HUES6 (cell line): ENCODE results near the gene TMEM156.

Source experiments
- H3K27ac ChIP-seq: 2 replicates; pipeline ENCODE4 v1.7.0; 2013; ENCODE audit warnings: low read depth, mild to moderate bottlenecking, low read length, inconsistent platforms
- H3K27me3 ChIP-seq: 2 replicates; pipeline ENCODE4 v1.6.1; 2013; ENCODE audit warnings: low read length; ENCODE audit not compliant: control insufficient read depth, insufficient read depth
- H3K36me3 ChIP-seq: 2 replicates; pipeline ENCODE4 v1.6.1; 2013; ENCODE audit warnings: low read length; ENCODE audit not compliant: control insufficient read depth, insufficient read depth
- H3K4me1 ChIP-seq: 2 replicates; pipeline ENCODE4 v1.6.1; 2013; ENCODE audit warnings: low read length; ENCODE audit not compliant: control insufficient read depth, insufficient read depth
- H3K4me3 ChIP-seq: 2 replicates; pipeline ENCODE4 v1.5.1; 2013; ENCODE audit warnings: low read depth, low read length
- H3K9ac ChIP-seq: one replicate; pipeline ENCODE4 v1.6.1; 2013; ENCODE audit warnings: mild to moderate bottlenecking, low read length
- H3K9me3 ChIP-seq: 2 replicates; pipeline ENCODE4 v1.6.1; 2013; ENCODE audit warnings: low read depth, low read length; ENCODE audit not compliant: control insufficient read depth, insufficient read depth

The TMEM156 gene

GRCh38 chr4:38939165-38939564, 93.0 kb downstream of the TMEM156 start:
- H3K9me3 ChIP-seq = no peaks in the 10 kb centered on the region
- H3K9ac ChIP-seq = no peak overlapping the region

GRCh38 chr4:38935391-38936073, 96.7 kb downstream of the TMEM156 start:
- Histone ChIP-seq H3K9me3 (no peaks in the 10 kb centered on the region), H3K36me3 (peaks cover 22% of the 10 kb centered on the region), H3K27ac (no peak overlapping the region), H3K4me3 (no peak overlapping the region), H3K4me1 (no peaks in the 10 kb centered on the region), H3K9ac (no peak overlapping the region), H3K27me3 (no peaks in the 10 kb centered on the region)

More at GRCh38 chr4:38939165-38939564, 93.0 kb downstream of the TMEM156 start:
- Histone ChIP-seq H3K27ac (no peak overlapping the region), H3K4me3 (no peak overlapping the region), H3K36me3 (peaks cover 11% of the 10 kb centered on the region; the same call in 1 of the 2 replicates), H3K27me3 (no peaks in the 10 kb centered on the region), H3K4me1 (no peaks in the 10 kb centered on the region)

- H3K4me1 ChIP-seq = no peaks in the 10 kb centered on the region
- H3K9ac ChIP-seq = no peak overlapping the region
- no peaks in the 10 kb centered on the region for H3K9me3 ChIP-seq
- no peak overlapping the region for H3K27ac ChIP-seq
- H3K4me3 ChIP-seq = no peak overlapping the region
- H3K27me3 ChIP-seq = no peaks in the 10 kb centered on the region
- H3K36me3 ChIP-seq = peaks cover 17% of the 10 kb centered on the region
These were observed 101.1 kb downstream of the TMEM156 start for GRCh38 chr4:38931125-38931524.

DNA sequence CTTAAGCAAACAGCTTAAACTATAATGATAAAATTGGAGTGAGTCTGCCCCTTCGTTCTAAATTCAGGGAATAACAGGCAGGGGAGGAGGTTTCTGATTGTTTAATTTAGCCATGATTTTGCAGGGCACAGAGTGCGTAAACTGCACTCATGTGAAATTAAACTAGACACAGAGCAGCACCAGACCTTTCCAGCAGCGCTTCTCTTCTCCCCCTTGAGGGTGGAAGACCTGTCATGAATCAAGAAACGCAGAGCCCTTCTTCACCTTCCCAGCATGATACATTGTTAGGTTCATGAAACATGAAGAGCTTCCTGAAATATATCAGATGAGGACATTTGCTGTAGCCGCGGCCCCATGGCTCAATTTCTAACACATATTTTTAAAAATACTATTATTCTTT, 101.5 kb downstream of the TMEM156 start:
- no peaks in the 10 kb centered on the region for H3K4me1 ChIP-seq
- H3K27ac ChIP-seq = no peak overlapping the region
- H3K9ac ChIP-seq = no peak overlapping the region
- no peak overlapping the region for H3K4me3 ChIP-seq
- peaks cover 17% of the 10 kb centered on the region for H3K36me3 ChIP-seq
- no peaks in the 10 kb centered on the region for H3K9me3 ChIP-seq
- H3K27me3 ChIP-seq = no peaks in the 10 kb centered on the region

DNA sequence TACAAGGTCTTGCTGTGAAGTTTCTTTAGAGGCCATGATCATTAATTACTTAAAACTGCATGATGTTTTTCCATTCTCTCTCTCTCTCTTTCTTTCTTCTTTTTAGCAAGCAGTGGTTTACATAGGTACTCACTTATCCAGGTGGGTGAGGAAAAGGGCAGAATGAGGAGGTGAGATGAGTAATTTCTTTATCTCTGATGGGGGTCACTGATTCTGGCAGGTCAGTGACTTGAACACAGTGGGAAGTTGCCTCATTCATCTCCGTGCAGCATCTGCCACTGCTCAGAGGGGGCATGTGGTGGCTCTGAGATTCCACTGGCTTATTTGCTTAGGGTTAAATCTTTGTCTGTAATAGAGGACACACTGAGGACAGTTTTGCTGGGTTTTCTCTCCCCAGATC, 102.0 kb downstream of the TMEM156 start:
- Histone ChIP-seq H3K9me3 (no peaks in the 10 kb centered on the region), H3K4me1 (no peaks in the 10 kb centered on the region), H3K36me3 (peaks cover 17% of the 10 kb centered on the region), H3K27me3 (no peaks in the 10 kb centered on the region), H3K4me3 (no peak overlapping the region), H3K27ac (no peak overlapping the region), H3K9ac (no peak overlapping the region)

- Histone ChIP-seq H3K36me3 (peaks cover 15% of the 10 kb centered on the region), H3K27ac (no peak overlapping the region), H3K4me3 (no peak overlapping the region), H3K4me1 (no peaks in the 10 kb centered on the region; the same call in 1 of the 2 replicates), H3K9ac (no peak overlapping the region), H3K27me3 (no peaks in the 10 kb centered on the region), H3K9me3 (no peaks in the 10 kb centered on the region)
These were observed 103.2 kb downstream of the TMEM156 start for GRCh38 chr4:38928974-38929373.

DNA sequence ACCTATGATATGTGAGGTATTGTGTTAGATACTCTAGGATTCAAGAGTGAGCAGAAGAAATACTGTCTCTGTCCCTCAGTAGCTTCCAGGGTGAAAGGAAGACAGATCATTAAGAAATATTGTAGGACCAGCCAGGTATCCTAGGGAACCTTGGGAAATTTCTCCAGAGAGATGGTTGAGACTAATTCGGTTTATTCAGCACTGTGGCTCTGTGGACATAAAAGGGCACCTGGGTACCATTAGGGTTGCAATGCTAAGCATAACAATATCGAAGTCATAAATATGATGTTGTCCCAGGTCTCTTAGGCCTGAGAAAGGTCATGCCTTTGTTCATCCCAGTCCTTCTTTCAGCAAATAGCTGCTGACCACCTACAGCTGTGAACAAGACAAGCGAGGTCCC, 103.6 kb downstream of the TMEM156 start:
- H3K9me3 ChIP-seq = no peaks in the 10 kb centered on the region
- H3K4me3 ChIP-seq = no peak overlapping the region
- no peaks in the 10 kb centered on the region for H3K27me3 ChIP-seq
- H3K4me1 ChIP-seq = no peaks in the 10 kb centered on the region; the same call in 1 of the 2 replicates
- no peak overlapping the region for H3K27ac ChIP-seq
- H3K36me3 ChIP-seq = peaks cover 16% of the 10 kb centered on the region
- no peak overlapping the region for H3K9ac ChIP-seq

DNA sequence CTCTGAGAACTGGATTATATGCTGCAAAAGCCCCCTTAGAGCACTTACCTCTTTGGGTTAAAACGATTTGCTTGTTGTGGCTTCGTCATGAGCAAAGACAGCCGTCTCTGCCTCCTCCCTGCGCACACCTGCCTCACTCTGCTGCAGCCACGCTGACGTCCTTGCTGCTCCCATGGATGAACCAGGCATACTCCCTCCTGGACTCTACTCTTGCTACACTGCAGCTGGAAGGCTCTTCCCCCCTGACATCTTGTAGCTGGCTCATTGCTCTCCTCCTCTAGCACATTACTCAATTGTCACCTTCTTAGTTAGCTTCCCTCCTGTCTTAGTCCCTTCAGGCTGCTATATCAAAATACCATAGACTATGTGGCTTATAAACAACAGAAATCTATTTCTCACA, 105.3 kb downstream of the TMEM156 start:
- Histone ChIP-seq H3K36me3 (peaks cover 8% of the 10 kb centered on the region; the same call in 1 of the 2 replicates), H3K4me1 (no peaks in the 10 kb centered on the region; the same call in 1 of the 2 replicates), H3K9ac (no peak overlapping the region), H3K9me3 (no peaks in the 10 kb centered on the region), H3K27me3 (no peaks in the 10 kb centered on the region), H3K27ac (no peak overlapping the region), H3K4me3 (no peak overlapping the region)

DNA sequence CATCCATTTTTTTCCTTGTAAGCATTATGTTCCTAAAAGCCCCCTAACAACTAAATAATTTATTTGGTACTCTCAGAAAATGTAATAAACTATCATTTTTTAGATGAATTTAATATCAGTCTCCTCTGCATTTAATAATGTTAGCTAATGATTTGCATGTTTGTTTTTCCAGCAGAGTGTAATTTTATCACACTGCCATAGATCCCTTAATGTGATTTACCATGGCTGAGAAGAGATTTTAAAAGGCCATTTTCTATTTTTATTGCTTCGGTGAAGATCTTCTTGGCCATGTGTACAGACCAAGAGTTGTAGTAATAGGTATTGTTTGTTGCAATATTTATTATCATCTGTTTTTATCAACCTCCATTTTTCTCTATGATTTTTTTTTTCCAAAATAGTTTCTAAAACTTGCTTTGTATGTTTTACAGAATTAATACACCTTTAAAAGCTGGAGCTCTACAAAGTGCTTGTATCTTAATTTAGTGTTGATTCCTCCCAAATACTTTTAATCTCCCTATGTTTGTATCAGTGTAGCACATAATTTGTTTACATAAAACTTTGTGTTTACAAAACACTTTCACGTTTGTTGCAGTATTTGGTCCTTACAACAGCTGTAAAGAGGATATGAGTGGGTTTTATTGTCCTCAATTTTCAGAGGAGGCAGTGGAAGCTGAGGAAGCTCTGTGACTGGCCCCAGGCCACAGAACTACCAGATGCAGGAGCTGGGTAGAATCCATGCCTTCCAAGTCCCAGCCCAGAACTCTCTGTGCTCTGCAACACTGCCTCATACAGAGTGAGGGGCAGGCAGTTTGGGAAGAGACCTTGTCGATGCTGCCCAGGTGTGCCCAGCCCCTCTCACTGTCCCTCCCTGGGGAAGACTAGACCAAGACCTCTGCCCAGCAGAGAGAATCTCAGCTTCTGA, 106.5 kb downstream of the TMEM156 start:
- Histone ChIP-seq H3K9ac (no peak overlapping the region), H3K27ac (no peak overlapping the region), H3K9me3 (no peaks in the 10 kb centered on the region), H3K4me3 (no peak overlapping the region), H3K36me3 (peaks cover 8% of the 10 kb centered on the region; the same call in 1 of the 2 replicates), H3K27me3 (no peaks in the 10 kb centered on the region), H3K4me1 (no peaks in the 10 kb centered on the region; the same call in 1 of the 2 replicates)

DNA sequence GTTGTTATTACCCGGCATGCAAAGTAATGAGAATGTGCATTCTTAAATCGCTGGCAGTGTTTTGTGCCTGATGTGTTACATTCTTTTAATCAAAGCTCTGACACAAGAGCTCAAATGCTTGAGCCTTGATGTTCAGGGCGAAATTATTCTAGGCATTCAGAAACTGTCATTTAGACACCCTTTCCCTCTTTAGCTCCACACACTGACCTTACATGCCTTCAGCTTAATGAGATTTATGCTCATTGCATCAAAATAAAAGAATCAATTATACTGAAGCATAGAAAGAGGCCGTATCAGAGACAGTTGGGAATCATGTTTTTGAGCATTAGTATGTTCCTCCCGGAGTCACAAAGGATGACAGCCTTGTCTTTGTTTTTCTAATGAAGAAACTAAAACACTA, 107.9 kb downstream of the TMEM156 start:
- H3K27me3 ChIP-seq = no peaks in the 10 kb centered on the region
- H3K4me3 ChIP-seq = no peak overlapping the region
- H3K27ac ChIP-seq = no peak overlapping the region
- H3K36me3 ChIP-seq = peaks cover 8% of the 10 kb centered on the region; the same call in 1 of the 2 replicates
- no peak overlapping the region for H3K9ac ChIP-seq
- no peaks in the 10 kb centered on the region; the same call in 1 of the 2 replicates for H3K4me1 ChIP-seq
- no peaks in the 10 kb centered on the region for H3K9me3 ChIP-seq

GRCh38 chr4:38923746-38924145, 108.5 kb downstream of the TMEM156 start:
- Histone ChIP-seq H3K27me3 (no peaks in the 10 kb centered on the region), H3K36me3 (peaks cover 8% of the 10 kb centered on the region; the same call in 1 of the 2 replicates), H3K4me1 (no peaks in the 10 kb centered on the region; the same call in 1 of the 2 replicates), H3K4me3 (no peak overlapping the region), H3K9ac (no peak overlapping the region), H3K27ac (no peak overlapping the region), H3K9me3 (no peaks in the 10 kb centered on the region)
